Measurements from ENCODE around the gene SMAGP.
"Not testable (repeated sequence)": the region's sequence is repeated elsewhere in the genome, so short reads cannot be mapped to it uniquely, and the experiment has no call there.

Gene SMAGP

DNA sequence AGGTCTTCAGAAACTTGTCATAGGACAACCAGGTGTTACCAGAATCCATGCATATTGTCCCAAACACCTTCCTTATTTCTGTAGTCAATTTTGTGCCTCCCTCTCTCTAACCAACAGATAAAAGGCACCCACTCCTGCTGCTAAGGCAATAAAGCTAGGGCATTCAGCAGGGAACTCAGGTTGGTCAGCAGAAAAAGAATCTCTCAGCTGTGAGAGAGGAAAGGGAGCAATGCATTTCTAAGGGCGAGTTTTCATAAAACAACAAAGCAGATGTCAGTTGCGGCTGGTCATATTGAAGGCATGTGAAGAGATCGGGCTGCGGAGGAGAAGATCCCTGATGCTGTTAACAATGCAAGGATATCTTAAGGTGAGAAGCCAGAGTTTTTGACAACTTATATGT lies 45.0 kb downstream of the SMAGP start:
- no peak for DNase-seq (ENCODE audit: low read depth)

DNA sequence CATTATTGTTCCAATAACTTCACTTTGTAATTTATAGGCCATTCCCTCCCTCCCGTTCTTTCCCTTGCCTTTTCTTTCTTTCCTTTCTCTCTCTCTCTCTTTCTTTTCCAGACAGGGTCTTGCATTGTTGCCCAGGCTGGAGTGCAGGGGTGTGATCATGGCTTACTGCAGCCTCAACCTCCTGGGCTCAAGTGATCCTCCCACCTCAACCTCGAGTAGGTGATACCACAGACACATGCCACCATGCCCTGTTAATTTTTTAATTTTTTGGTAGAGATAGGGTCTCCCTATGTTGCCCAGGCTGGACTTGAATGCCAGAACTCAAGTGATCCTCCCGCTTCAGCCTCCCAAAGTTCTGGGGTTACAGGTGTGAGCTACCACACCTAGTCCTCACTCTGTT lies 45.6 kb downstream of the SMAGP start:
- DNase-seq (ENCODE audit: low read depth): no peak

DNA sequence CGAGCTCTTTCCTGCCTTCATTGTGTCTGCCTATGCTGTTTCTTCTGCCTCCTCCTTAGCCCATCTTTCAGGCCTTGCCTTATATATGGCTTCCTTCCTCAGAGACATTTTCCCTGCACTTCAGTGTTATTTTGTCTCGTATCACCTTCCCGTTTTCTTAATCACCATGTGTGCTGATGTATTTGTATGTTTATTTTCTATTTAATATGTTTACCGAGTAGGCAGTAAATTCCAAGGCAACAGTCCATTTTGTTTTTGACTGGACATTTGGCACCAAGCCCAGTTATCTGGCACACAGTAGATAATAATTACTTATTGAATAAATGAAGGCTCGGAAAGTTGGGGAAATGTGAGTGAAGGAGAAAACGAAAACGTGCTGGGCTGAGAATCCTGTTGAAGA lies 47.8 kb downstream of the SMAGP start:
- DNase-seq (ENCODE audit: low read depth): no peak

DNA sequence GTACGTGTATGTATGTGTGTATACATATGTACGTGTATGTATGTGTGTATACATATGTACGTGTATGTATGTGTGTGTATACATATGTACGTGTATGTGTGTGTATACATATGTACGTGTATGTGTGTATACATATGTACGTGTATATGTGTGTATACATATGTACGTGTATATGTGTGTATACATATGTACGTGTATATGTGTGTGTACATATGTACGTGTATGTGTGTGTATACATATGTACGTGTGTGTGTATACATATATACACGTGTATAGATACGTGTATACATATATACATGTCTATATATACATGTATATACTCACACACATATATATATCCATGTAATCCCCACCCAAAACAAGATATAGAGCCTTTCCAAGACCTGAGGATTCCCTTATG lies 50.4 kb downstream of the SMAGP start:
- not testable (repeated sequence) for DNase-seq (ENCODE audit: low read depth)

DNA sequence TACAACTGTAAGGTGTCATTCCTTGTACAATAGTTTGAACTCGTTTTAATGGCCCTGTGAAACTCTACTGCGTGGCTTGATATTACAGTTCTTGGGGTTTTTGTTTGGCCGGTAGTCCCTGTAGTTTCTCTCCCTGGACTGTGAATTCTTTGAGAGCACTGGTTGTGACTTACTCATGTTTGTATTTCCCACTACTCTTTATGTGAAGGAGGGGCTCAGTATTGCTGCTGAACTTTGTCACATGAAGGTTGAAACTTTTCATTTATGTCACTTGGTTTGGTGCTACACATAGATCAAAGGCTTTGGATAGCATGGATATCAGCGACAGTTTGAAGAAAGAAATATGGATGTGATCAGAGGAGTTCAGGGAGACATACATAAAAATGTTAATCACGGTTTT lies 50.9 kb downstream of the SMAGP start:
- no peak for DNase-seq (ENCODE audit: low read depth)

DNA sequence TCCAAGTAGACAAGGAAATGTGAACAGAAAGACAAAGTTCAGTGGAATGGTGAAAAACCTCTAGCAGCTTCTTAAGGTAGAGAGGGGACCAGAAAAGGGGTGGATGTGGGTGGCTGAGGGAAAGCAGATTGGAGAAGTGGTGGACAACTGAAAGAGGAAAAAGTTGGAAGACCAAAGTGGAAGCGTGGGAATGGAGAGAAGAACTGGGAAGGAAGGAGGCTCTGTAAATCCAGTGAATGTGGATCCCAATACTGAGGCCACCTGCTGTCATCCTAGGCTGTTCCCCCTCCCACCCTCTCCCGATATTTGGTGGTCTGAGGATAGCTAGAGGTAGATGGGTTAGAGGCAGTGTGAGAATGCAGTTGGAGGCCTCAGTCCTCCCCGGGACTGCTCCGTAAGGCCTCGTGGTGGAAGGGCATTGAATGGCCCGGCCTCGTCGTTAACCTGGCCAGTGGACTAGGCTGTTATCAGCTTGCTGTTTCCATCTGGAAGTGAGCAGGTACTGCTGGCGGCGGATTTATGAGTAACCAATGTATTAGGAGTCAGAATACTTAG lies 51.5 kb downstream of the SMAGP start:
- DNase-seq (ENCODE audit: low read depth): no peak

DNA sequence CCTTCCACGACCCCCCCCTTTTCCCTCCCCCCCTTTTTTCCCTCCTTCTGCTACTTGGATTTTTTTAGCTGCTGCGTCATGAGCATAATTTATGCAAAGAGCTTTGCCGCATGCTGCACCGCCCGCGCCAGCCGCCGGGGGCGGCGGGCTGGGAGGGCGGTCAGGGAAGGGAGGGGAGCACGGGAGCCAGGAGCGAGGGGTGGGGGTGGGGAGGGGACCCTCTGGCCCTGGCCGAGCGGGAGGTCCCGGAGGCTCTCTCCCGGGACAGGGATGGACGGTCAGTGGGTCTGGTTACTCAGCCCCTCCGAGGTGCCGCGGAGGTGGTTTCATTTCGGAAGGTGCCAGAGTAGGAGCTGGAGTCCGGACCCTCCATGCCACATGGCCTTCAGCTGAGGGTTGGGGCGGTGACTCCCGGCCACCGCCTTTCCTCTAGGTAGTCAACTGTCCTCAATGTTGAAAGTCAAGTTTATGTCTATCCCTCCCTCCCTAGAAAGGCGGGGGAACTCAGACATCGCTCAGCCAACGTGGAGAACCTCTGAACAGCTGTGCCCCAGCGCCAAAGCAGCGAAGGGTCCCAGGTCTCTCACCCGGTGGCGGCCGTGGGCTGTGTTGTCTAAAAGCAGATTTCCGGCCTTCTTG lies 52.1 kb downstream of the SMAGP start, which contains the start of gene POU6F1:
POU6F1 (minus strand) TSS at position 95 of the 639 bp plus-strand sequence. CDS start 11,226 bp downstream, outside the sequence.
- peak; percentile 45 for DNase-seq (ENCODE audit: low read depth)

DNA sequence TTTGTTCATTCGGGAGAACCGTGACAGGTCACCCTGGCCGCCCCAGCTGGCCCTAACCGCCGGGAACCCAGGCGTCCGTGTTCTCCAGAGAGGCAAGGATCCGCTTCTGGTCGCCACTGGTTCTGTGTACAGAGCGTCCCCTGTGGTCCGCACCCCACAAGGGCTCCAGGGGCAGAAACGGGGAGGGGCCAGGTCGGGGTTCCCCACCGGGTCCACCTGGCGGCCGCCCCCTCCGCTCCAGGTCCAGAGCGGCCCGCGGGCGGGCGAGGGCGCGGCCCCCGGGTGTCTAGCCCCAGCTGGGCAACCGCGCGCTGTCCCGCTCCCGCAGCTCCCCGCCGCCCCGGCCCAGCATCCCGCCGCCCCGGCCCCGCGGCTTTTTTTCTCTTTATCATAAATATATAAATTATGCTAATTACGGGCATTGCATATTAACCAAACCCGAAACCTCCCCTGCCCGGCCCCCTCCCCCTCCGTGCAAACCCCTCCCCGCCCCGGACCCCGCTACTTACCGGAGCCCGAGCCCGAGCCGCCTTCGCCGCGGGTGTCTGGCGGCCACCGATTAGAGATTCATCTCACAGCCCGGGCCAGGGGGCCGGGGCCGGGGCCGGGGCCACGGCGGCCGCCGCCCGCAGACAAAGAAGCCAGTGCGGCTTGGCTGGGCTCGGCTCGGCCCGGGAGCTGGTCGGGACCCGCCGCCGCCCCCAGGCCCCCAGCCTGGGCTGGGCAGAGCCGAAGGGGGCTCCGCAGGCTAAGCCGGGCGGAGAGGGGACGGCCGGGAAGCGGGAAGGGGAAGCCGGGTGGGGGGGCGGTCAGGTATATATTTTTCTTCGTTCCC lies 52.9 kb downstream of the SMAGP start:
- DNase-seq (ENCODE audit: low read depth): no peak

DNA sequence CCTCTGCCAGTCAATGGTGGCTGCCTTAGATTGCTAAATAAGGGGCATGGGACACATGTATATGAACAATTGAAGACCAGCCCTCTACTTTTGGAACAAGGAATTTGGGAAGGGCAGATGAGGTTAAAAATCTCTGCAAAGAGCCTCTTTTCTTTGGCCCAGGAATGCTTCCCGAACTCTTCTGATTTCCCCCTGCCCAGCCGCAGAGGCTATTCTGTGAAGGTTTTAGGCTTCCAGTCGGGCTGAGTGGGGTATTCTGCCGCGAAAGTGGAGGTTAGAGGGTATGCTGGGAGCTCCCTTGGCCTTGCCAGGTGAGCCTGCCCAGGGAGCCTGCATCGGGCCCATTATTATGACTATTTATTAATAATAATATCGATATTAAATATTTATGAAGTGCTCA lies 53.6 kb downstream of the SMAGP start:
- DNase-seq (ENCODE audit: low read depth): no peak

DNA sequence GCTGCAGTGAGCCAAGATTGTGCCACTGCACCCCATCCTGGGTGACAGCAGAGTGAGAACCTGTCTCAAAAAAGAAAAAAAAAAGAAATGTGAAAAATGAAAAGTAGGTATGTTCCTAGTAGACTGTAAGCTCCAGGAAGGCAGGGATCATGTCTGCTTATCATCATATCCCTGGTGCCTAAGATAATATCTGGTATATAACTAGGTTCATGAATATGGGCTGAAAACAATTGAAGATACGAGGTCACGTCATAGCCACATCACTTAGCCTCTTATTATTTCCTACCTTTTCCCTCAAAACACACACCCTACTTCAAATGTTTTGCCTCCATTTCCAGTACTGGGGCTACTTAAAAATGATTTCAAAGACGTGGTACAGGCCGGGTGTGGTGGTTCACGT lies 55.3 kb downstream of the SMAGP start:
- no peak for DNase-seq (ENCODE audit: low read depth)

DNA sequence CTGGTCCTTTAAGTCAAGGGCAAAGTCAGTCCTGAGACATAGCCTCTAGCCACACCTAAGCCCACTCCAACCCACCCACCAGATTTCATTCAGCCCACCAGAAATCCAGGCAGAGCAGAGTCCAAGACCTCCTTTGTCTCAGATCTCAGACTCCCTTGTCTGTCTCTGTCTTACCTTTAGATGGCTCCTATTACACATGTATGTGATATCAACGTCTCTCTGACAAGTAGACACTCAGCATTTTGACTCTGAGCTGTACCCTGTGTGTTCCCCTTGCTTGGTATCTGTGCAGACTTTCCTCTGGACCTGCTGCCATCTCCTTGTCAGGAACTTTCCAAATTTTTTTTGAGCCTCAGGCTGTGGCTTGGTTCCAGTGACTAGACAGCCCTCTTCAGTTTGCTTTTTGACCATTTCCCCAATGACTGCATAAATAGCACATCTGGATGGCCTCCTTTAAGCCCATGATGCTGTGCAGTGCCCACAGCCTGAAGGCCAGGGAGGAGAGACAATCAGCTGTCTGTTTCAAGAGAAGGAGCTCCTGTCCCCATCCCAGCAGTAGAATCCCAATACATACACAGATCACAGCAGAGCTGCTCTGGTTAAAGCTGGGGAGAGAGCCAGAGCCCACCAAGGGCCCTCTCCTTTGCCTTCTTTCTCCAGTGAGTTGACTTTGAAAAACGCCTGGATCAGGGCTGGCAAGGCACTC lies 59.4 kb downstream of the SMAGP start:
- no peak for DNase-seq (ENCODE audit: low read depth)

DNA sequence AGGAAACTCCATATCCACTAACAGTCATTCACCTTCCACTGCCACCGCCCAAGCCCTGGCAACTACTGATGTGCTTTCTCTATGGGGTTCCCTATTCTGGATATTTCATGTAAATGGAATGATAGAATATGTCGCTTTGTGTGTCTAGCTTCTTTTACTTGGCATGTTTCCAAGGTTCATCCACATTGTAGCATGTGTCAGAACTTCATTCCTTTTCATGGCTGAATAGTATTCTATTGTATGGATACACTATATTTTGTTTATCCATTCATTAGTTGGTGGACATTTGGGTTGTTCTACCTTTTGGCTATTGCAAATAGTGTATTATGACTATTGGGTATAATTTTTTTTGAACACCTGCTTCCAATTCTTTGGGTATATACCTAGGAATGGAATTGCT lies 61.0 kb downstream of the SMAGP start:
- no peak for DNase-seq (ENCODE audit: low read depth)

DNA sequence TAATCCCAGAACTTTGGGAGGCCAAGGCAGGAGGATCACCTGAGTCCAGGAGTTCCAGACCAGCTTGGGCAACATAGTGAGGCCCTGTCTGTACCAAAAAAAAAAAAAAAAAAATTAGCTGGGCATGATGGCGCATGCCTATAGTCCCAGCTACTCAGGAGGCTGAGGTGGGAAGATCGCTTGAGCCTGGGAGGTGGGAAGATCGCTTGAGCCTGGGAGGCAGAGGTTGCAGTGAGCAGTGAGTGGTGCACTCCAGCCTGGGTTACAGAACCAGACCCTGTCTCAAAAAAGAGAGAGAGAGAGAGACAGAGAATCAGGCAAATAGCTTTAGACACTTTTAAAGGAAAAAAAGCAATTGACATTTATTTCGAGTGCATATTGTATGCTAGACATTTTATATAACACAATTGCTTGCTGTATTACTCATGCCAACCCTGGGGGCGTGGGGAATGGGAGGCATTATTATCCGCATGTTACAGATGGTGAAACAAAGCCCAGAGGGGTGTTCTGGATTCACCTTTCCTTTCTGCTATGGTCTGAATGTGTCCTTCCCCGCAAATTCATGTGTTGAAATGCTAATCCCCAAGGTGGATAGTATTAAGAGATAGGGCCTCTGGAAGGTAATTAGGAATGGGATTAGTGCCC lies 62.1 kb downstream of the SMAGP start:
- no peak for DNase-seq (ENCODE audit: low read depth)

DNA sequence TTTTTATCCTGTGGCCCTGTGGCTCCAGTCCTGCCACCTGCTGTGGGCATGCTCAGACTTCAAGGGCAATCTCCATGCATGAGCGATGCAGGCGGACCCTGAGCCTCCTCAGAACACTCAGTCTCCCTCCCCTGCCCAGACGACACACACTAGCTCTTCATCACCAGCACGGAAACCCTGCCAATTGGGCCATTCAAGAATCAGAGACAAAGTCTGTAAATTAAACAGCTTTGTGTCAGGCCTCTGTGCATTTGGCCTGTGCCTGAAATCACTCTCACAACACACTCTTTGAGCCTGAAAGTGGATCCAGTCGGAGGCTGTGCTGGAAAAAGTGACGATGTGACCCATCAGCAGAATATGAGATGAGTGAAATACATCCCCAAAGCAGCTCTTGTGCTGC lies 64.9 kb downstream of the SMAGP start:
- DNase-seq (ENCODE audit: low read depth): no peak

DNA sequence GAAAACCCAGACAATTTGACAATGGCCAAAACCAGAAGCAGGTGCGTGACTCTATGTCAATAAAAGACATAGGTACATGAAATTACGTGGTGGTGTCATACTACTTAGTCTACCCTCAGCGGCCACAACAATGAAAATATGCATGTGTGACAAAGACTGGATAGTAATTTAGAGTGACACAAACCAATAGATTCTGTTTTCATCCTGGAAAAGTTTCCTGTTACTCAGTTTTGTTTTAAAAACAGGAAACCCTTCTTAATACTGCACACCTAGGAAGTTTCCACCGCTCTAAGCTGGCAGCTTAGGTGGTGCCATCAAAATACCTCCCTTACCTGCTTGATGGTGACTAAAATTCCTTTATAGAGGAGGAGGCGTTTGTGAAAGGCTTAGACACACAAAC lies 67.5 kb downstream of the SMAGP start:
- DNase-seq (ENCODE audit: low read depth): no peak

DNA sequence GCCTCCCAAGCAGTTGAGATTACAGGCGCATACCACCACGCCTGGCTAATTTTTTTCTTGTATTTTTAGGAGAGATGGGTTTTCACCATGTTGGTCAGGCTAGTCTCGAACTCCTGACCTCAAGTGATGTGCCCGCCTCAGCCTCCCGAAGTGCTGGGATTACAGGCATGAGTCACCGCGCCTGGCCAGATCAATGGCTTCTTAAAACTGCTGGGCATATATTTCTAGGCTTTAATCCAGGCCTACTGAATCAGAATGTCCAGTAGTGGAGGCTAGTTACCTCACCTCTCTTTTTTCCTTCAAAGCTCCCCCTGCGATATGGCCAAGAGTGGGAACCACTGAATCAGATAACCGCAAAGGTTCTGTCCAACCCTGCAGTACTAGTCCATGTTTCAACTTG lies 69.4 kb downstream of the SMAGP start:
- DNase-seq (ENCODE audit: low read depth): no peak

DNA sequence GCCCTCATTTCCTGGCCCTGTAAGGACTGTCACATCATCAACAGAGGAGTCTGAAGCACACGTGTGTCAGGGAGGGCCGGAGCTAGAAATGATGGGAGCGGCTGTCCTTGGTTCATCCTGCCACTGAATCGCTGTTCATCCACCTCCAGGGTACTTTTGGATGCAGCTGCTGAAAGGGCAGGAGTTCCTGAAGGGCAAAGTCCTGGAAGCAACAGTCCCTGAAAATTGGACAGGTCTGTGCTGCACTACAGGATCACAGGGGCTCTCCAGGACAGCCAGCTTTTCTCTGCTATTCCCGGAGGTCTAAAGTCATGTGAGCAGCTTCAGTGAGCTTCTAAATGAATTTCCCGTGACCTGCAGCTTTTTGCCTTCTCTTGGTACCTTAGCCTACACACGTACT lies 70.1 kb downstream of the SMAGP start:
- no peak for DNase-seq (ENCODE audit: low read depth)

DNA sequence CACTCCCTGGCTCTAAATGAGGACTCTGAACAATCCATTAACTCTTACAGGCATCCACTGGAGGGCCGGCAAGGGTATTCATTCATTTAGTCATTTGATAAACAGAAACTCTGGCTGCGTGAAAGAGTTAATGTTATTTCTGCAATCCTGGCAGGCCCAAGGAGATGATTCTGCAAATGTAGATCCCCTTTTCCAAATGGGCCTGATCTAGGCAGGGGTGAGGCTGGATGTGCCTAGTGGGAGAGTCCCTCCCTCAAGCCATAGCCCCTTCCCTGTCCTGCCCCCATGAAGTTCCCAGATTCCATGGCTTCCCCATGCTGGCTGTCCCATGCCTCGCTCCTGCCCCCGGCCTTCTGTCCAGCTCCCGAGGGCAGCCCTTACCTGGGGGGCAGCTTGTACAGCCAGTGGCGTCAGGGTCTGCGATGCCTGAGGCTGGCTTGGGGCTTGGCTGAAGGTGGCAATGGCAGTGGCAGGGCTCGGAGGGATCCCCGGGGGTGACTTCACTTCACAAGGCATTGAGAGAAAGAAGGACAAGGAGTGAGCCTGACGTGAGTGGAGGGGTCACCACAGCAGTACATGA lies 70.8 kb downstream of the SMAGP start:
- DNase-seq (ENCODE audit: low read depth): no peak

DNA sequence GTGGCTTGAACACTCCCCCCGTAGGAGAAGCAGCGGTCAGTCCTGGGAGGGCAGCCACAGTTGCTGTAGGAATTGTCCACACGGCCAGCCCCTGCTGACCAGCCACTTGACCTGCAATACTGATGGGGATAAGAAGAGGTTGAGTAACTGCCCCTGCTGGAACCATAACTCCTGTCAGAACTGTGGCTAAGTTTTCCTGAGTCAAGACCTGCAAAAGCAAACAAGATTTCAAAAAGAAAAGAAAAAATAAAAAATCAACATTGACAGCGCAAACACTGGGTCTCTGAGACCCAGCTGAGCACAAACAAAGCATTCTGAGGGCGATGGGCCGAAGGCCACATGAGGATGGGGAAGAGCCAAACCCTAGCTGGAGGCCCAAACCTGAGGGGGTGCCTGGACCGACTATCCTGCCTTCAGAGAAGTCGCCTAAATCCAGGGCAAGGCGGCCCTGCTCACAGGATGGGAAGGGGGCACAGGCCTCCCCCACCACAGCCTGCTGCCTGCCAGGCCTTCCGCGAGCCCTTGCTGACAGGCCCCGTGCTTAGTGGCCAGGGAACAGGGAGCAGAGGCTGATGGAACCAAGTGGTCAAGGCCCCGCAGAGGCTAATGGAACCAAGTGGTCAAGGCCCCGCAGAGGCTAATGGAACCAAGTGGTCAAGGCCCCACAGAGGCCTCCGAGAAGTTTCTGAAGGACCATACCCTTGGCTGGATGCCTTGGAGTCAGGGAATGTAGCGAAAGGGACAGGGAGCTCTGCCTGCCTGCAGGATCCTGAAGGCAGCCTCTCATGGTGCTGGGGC lies 71.4 kb downstream of the SMAGP start:
- no peak for DNase-seq (ENCODE audit: low read depth)

DNA sequence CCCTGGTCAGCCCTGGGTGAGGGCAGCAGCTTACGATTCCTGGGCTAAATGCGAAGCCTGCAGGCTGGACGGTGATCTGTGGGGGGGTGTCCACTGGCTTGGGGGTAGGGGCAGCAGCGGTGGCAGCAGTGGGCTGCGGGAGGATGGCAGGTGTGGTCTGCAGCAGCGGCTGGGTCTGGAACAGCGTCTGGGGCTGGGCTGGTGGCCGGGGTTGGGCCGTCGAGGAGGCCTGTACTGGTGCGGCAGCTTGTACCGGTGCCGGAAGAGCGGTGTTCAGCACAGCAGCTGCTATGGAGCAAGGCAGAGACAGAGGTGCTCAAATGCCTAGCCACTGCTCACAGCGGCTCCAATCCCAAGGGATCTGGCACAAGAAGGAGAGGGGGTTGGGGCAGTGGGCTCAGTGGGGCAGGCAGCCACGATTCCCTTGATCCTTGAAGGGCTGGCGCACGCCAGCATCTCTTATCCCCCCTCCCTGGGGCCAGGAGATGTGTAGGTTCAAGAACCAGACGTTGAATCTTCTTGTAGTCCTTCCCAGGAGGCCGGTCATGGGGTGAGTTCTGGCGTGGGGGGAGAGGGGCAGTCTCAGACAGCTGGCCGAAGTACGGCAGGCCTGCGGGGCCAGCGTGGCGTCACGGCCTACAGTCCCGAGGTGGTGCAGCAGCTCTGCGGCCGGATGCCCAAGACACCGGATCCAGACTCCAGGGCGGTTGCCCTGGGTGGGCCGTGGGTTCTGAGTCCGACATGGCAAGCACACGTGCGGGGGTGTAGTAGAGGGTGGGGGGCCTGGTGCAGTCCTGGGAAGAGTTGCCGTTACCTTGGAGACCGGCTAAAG lies 72.3 kb downstream of the SMAGP start:
- no peak for DNase-seq (ENCODE audit: low read depth)
